Caco-2 (cell line): ENCODE data around the gene TTC39C. TPM values are rescaled to one million over a fixed set of nuclear protein-coding genes. Genes with fewer than 3 reads are reported as not detected.
A peak's percentile ranks its signal among the peaks of the same experiment; 100 is the strongest.

ENCODE experiments used
- BruUV-seq: library from RNA; stranded (reverse); fragments of 400-500 nt; replicated peaks from 2 replicates; lab custom pipeline; 2021; lab: Mats Ljungman, UMichigan
- CTCF ChIA-PET: fragments of 300-600 bp; sonication (Branson Sonifier 250); formaldehyde crosslinking; loops from one replicate; lab custom pipeline; 2022; ENCODE audit warnings: antibody characterized with exemption; lab: Charles Lee
- POLR2A ChIA-PET: fragments of 300-600 bp; sonication (Branson Sonifier 250); formaldehyde crosslinking; loops from one replicate; lab custom pipeline; 2022; ENCODE audit warnings: antibody characterized with exemption; lab: Charles Lee
- DNase-seq, 2 experiments: peaks; one replicate each; pipeline versions ENCODE4 v3.0.0 to v3.0.0-alpha.2; 2020 to 2022
- H3K27me3 ChIP-seq: replicated peaks from 2 replicates; pipeline ENCODE4 v1.6.0; 2011; ENCODE audit warnings: low read length; ENCODE audit not compliant: control insufficient read depth, insufficient read depth
- H3K36me3 ChIP-seq: 2 replicates; pipeline ENCODE4 v1.5.1; 2011; ENCODE audit warnings: low read length; ENCODE audit not compliant: control insufficient read depth, insufficient read depth
- H3K4me1 ChIP-seq: fragments of 250-450 bp; sonication (Bioruptor Pico); 2 replicates; pipeline ENCODE4 v1.5.1; 2020; ENCODE audit warnings: mild to moderate bottlenecking
- H3K4me3 ChIP-seq: 2 replicates; pipeline ENCODE4 v1.5.1; 2011; ENCODE audit warnings: low read depth, mild to moderate bottlenecking, control low read depth, low read length
- H3K9me3 ChIP-seq: fragments of 250-450 bp; sonication (Bioruptor Pico); 2 replicates; pipeline ENCODE4 v1.5.1; 2020; ENCODE audit warnings: mild to moderate bottlenecking, moderate library complexity
- H3K27ac Mint-ChIP-seq: one replicate; pipeline ENCODE4 v1.8.0; 2022; ENCODE audit warnings: mixed read lengths; ENCODE audit not compliant: unreplicated experiment
- H3K27me3 Mint-ChIP-seq: one replicate; pipeline ENCODE4 v1.8.0; 2022; ENCODE audit warnings: mixed read lengths; ENCODE audit not compliant: insufficient read depth, unreplicated experiment
- H3K36me3 Mint-ChIP-seq: one replicate; pipeline ENCODE4 v1.8.0; 2022; ENCODE audit warnings: mild to moderate bottlenecking, mixed read lengths; ENCODE audit not compliant: insufficient read depth, unreplicated experiment
- H3K4me1 Mint-ChIP-seq: one replicate; pipeline ENCODE4 v1.8.0; 2022; ENCODE audit warnings: low read depth, mixed read lengths; ENCODE audit not compliant: unreplicated experiment
- H3K4me3 Mint-ChIP-seq: one replicate; pipeline ENCODE4 v1.8.0; 2022; ENCODE audit warnings: mild to moderate bottlenecking, moderate library complexity, mixed read lengths; ENCODE audit not compliant: unreplicated experiment
- H3K9me3 Mint-ChIP-seq: one replicate; pipeline ENCODE4 v1.8.0; 2022; ENCODE audit warnings: mixed read lengths; ENCODE audit not compliant: unreplicated experiment
- intact Hi-C: fragments of 100-400 bp; cut with micrococcal nuclease; formaldehyde crosslinking; loops from one replicate; pipeline ENCODE4 v1.10.0; 2022; ENCODE audit not compliant: unreplicated experiment
- total RNA-seq: library from RNA; stranded (reverse); gene quantifications from 2 replicates; pipeline ENCODE4 v1.2.3, GENCODE V29; 2022
- TF ChIP-seq, protein P1 (sequence below), 2 experiments: fragments of 200-600 bp in 1 of 2; IDR thresholded peaks; 1 replicate in 1 of 2; 2 replicates in 1 of 2; pipeline versions ENCODE4 v1.5.1 to v1.8.0; 2011 to 2022; ENCODE audit warnings: antibody characterized with exemption in 1 of 2, control low read depth in 1 of 2, inconsistent platforms in 1 of 2, low read depth in 1 of 2, low read length in 1 of 2, mild to moderate bottlenecking in 1 of 2, moderate library complexity in 1 of 2; ENCODE audit not compliant: insufficient read depth in 1 of 2, severe bottlenecking in 1 of 2, unreplicated experiment in 1 of 2

Gene TTC39C
- total RNA-seq, 1 experiment from 2014 or later: 9.3 TPM

DNA sequence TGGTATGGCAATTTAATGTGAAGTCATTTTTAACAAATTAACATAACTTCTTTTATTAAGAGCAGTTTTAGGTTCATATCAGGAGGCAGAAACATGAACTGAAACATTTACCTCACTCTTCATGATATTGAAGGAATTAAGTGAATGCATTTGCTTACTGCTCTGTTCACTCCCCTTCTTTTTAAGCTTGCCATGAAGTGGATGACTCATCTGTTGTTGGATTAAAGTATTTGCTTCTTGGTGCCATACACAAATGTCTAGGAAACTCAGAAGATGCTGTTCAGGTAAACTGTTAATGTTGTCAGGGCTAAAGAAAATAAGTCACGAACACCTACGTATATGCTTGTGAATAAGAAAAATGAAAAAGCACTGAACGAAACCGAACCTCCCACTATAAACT is 114.1 kb downstream of the TTC39C start:
- H3K27me3 ChIP-seq: no peaks in the 10 kb centered on the region
- H3K4me1 Mint-ChIP-seq: peaks cover 5% of the 10 kb centered on the region
- H3K9me3 Mint-ChIP-seq: no peaks in the 10 kb centered on the region
- no peak overlapping the region for H3K4me3 Mint-ChIP-seq
- TF ChIP-seq, protein P1, sequence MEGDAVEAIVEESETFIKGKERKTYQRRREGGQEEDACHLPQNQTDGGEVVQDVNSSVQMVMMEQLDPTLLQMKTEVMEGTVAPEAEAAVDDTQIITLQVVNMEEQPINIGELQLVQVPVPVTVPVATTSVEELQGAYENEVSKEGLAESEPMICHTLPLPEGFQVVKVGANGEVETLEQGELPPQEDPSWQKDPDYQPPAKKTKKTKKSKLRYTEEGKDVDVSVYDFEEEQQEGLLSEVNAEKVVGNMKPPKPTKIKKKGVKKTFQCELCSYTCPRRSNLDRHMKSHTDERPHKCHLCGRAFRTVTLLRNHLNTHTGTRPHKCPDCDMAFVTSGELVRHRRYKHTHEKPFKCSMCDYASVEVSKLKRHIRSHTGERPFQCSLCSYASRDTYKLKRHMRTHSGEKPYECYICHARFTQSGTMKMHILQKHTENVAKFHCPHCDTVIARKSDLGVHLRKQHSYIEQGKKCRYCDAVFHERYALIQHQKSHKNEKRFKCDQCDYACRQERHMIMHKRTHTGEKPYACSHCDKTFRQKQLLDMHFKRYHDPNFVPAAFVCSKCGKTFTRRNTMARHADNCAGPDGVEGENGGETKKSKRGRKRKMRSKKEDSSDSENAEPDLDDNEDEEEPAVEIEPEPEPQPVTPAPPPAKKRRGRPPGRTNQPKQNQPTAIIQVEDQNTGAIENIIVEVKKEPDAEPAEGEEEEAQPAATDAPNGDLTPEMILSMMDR (IDR thresholded peaks at IDR 0.05; ENCODE audit: insufficient read depth in 1 of 2, low read depth in 1 of 2, low read length in 1 of 2, severe bottlenecking in 1 of 2, unreplicated experiment in 1 of 2): no peak
- no peaks in the 10 kb centered on the region for H3K27me3 Mint-ChIP-seq
- no peak for DNase-seq
- no peak overlapping the region for H3K27ac Mint-ChIP-seq
- no peaks in the 10 kb centered on the region for H3K4me1 ChIP-seq
- H3K36me3 Mint-ChIP-seq: no peaks in the 10 kb centered on the region
- ChIA-PET POLR2A (no interaction called here), CTCF (no interaction called here)
- H3K4me3 ChIP-seq: no peak overlapping the region
- H3K9me3 ChIP-seq: no peaks in the 10 kb centered on the region
- H3K36me3 ChIP-seq: no peaks in the 10 kb centered on the region
- no TSS peak for BruUV-seq
- intact Hi-C loops: no loop called here

DNA sequence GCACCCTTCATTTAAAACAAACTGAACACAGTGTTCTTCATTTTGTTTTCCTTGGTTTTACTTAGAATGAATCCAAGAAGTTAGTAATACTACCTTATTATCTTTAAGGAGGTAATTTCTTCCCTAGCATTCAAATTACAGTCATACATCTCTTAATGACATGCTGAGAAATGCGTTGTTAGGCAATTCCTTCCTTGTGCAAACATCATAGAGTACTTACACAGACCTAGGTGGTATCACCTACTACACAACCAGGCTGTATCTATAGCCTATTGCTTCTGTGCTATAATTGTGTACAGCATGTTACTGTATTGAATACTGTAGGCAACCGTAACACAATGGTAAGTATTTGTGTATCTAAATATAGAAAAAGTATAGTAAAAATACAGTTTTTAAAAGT is 115.9 kb downstream of the TTC39C start:
- ChIA-PET CTCF (no interaction called here), POLR2A (no interaction called here)
- BruUV-seq: no TSS peak
- Histone ChIP-seq H3K4me1 (no peaks in the 10 kb centered on the region), H3K4me3 (no peak overlapping the region), H3K27me3 (no peaks in the 10 kb centered on the region), H3K36me3 (no peaks in the 10 kb centered on the region), H3K9me3 (no peaks in the 10 kb centered on the region)
- intact Hi-C loops: no loop called here
- no peaks in the 10 kb centered on the region for H3K36me3 Mint-ChIP-seq
- H3K4me1 Mint-ChIP-seq: peaks cover 5% of the 10 kb centered on the region
- no peak overlapping the region for H3K27ac Mint-ChIP-seq
- TF ChIP-seq, protein P1 (IDR thresholded peaks at IDR 0.05; ENCODE audit: insufficient read depth in 1 of 2, low read depth in 1 of 2, low read length in 1 of 2, severe bottlenecking in 1 of 2, unreplicated experiment in 1 of 2): no peak
- H3K27me3 Mint-ChIP-seq: no peaks in the 10 kb centered on the region
- no peaks in the 10 kb centered on the region for H3K9me3 Mint-ChIP-seq
- H3K4me3 Mint-ChIP-seq: no peak overlapping the region
- no peak for DNase-seq

DNA sequence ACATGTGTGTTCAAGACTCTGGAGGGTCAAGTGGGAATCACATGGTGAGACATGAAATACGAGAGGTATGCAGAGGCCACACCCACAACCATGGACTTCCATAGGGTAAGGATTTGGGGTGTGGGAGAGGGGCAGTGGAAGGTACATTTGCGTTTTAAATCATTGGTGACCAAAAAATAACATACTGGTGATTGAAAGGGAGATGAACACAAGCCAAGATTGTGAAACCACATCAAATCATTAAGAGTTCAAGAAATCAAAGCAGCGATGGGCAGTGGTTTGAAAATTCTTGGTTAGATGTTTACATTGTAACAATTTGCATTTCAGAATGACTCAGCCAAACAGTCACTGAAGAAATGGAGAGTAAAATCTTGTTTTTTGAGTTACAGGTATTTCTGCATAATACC is 122.4 kb downstream of the TTC39C start:
- intact Hi-C loops: no loop called here
- DNase-seq: no peak
- peak overlapping the region; percentile 24 for H3K4me3 Mint-ChIP-seq

More for the DNA sequence above, 122.4 kb downstream of the TTC39C start:
- Histone ChIP-seq H3K36me3 (no peaks in the 10 kb centered on the region), H3K4me1 (no peaks in the 10 kb centered on the region), H3K4me3 (no peak overlapping the region), H3K9me3 (no peaks in the 10 kb centered on the region), H3K27me3 (no peaks in the 10 kb centered on the region)
- TF ChIP-seq, protein P1 (IDR thresholded peaks at IDR 0.05; ENCODE audit: insufficient read depth in 1 of 2, low read depth in 1 of 2, low read length in 1 of 2, severe bottlenecking in 1 of 2, unreplicated experiment in 1 of 2): no peak
- Mint-ChIP-seq H3K36me3 (peaks cover 7% of the 10 kb centered on the region), H3K9me3 (no peaks in the 10 kb centered on the region), H3K4me1 (no peaks in the 10 kb centered on the region), H3K27ac (no peak overlapping the region), H3K27me3 (no peaks in the 10 kb centered on the region)
- ChIA-PET POLR2A (no interaction called here), CTCF (no interaction called here)
- no TSS peak for BruUV-seq
